Tibial nerve (tissue), 4 donors: ENCODE data around the gene SIM2. TPM values are rescaled to one million over a fixed set of nuclear protein-coding genes. Genes with fewer than 3 reads are reported as not detected.

ENCODE experiments used
- DNase-seq, 2 donors: peaks; one replicate each; pipeline ENCODE4 v3.0.0-alpha.2; 2019; ENCODE audit warnings: low spot score in 2 of 2
- H3K27ac ChIP-seq, 4 donors: fragments of 200-600 bp; sonication (generic) in 3 of 4; one replicate each; pipeline ENCODE4 v1.5.1; 2017 to 2019; ENCODE audit warnings: mild to moderate bottlenecking in 1 of 4
- H3K27me3 ChIP-seq, 2 donors: fragments of 200-600 bp; sonication (generic) in 1 of 2; one replicate each; pipeline versions ENCODE4 v1.5.1 to v1.6.0; 2017 to 2019
- H3K36me3 ChIP-seq, 3 donors: fragments of 200-600 bp; sonication (generic); one replicate each; pipeline ENCODE4 v1.5.1; 2018 to 2019
- H3K4me1 ChIP-seq, 4 donors: fragments of 200-600 bp; sonication (generic) in 3 of 4; one replicate each; pipeline ENCODE4 v1.5.1; 2017 to 2019
- H3K4me3 ChIP-seq, 4 donors: fragments of 200-600 bp; sonication (generic) in 3 of 4; one replicate each; pipeline ENCODE4 v1.5.1; 2017 to 2019; ENCODE audit warnings: mild to moderate bottlenecking in 1 of 4, moderate library complexity in 1 of 4
- H3K9me3 ChIP-seq, 4 donors: fragments of 200-600 bp; sonication (generic) in 3 of 4; one replicate each; pipeline ENCODE4 v1.5.1; 2017 to 2019
- CTCF ChIP-seq, 5 experiments: fragments of 200-600 bp in 3 of 5; fragments of 450-650 bp in 2 of 5; sonication (generic) in 3 of 5; IDR thresholded peaks; one replicate each; pipeline ENCODE4 v1.5.1; 2016 to 2019; ENCODE audit warnings: antibody characterized with exemption in 5 of 5, mild to moderate bottlenecking in 3 of 5, moderate library complexity in 2 of 5
- EP300 ChIP-seq, 2 donors: sonication (generic); formaldehyde crosslinking; IDR thresholded peaks; one replicate each; pipeline ENCODE4 v1.6.1; 2017; ENCODE audit warnings: antibody characterized with exemption in 2 of 2, mild to moderate bottlenecking in 1 of 2
- POLR2A ChIP-seq, 2 donors: fragments of 450-650 bp; IDR thresholded peaks; one replicate each; pipeline ENCODE4 v1.6.1; 2017; ENCODE audit warnings: antibody characterized with exemption in 2 of 2, mild to moderate bottlenecking in 2 of 2, moderate library complexity in 2 of 2
- WGBS, 2 donors: methylation state at CpG; one replicate each; pipeline ENCODE4 v1.1.5; 2018; 5-methylcytosine and 5-hydroxymethylcytosine counted together
- total RNA-seq, 4 donors: library from RNA; depleted of rRNA; stranded (reverse); fragments of >200 nt; gene quantifications; one replicate each; pipeline ENCODE4 v1.1.0, GENCODE V29; 2016

Gene SIM2
- total RNA-seq, 4 donors from 2014 or later = not detected

GRCh38 chr21:36732761-36733160, 33.8 kb downstream of the SIM2 start:
- DNase-seq = no peak
- Histone ChIP-seq H3K36me3 (no peaks in the 10 kb centered on the region), H3K27ac (no peak overlapping the region), H3K4me3 (no peak overlapping the region), H3K27me3 (peaks cover 0 to 29% of the 10 kb centered on the region in 2 donors), H3K4me1 (no peaks in the 10 kb centered on the region), H3K9me3 (peaks cover 0 to 11% (median 0%) of the 10 kb centered on the region in 4 donors)
- TF ChIP-seq EP300 (IDR thresholded peaks at IDR 0.05) (no peak), CTCF (IDR thresholded peaks at IDR 0.05) (no peak), POLR2A (IDR thresholded peaks at IDR 0.05) (no peak)
- WGBS, 2 donors = 85 to 86% methylated on average over 7 of the region's 7 CpGs

- H3K4me1 ChIP-seq = no peaks in the 10 kb centered on the region
- no peak for TF ChIP-seq CTCF (IDR thresholded peaks at IDR 0.05)
- TF ChIP-seq POLR2A (IDR thresholded peaks at IDR 0.05) = no peak
- no peak for TF ChIP-seq EP300 (IDR thresholded peaks at IDR 0.05)
- no peaks in the 10 kb centered on the region for H3K36me3 ChIP-seq
- no peak for DNase-seq
- 85 to 96% methylated on average over 5 to 6 of the region's 6 CpGs for WGBS, 2 donors
- no peak overlapping the region for H3K4me3 ChIP-seq
- peaks cover 0 to 29% of the 10 kb centered on the region in 2 donors for H3K27me3 ChIP-seq
- H3K9me3 ChIP-seq = peaks cover 0 to 11% (median 0%) of the 10 kb centered on the region in 4 donors
- no peak overlapping the region for H3K27ac ChIP-seq
Observed at GRCh38 chr21:36733857-36734256, 34.9 kb downstream of the SIM2 start.

GRCh38 chr21:36734367-36735200, 35.7 kb downstream of the SIM2 start:
- peaks cover 0 to 11% (median 0%) of the 10 kb centered on the region in 4 donors for H3K9me3 ChIP-seq
- H3K4me1 ChIP-seq = no peaks in the 10 kb centered on the region
- no peak for TF ChIP-seq POLR2A (IDR thresholded peaks at IDR 0.05)
- no peak for TF ChIP-seq CTCF (IDR thresholded peaks at IDR 0.05)
- TF ChIP-seq EP300 (IDR thresholded peaks at IDR 0.05) = no peak
- DNase-seq = no peak
- H3K27me3 ChIP-seq = peaks cover 0 to 27% of the 10 kb centered on the region in 2 donors
- H3K27ac ChIP-seq = no peak overlapping the region
- no peak overlapping the region for H3K4me3 ChIP-seq
- no peaks in the 10 kb centered on the region for H3K36me3 ChIP-seq
- 93 to 96% methylated on average over 8 to 9 of the region's 9 CpGs for WGBS, 2 donors

- peaks cover 0 to 11% (median 0%) of the 10 kb centered on the region in 4 donors for H3K9me3 ChIP-seq
- peaks cover 0 to 22% of the 10 kb centered on the region in 2 donors for H3K27me3 ChIP-seq
Observed at GRCh38 chr21:36735201-36735515, 36.2 kb downstream of the SIM2 start.

More at GRCh38 chr21:36735201-36735515, 36.2 kb downstream of the SIM2 start:
- whole genome bisulfite sequencing, 2 donors = 61 to 78% methylated on average over 3 of the region's 4 CpGs
- Histone ChIP-seq H3K4me3 (no peak overlapping the region), H3K36me3 (no peaks in the 10 kb centered on the region), H3K27ac (no peak overlapping the region), H3K4me1 (no peaks in the 10 kb centered on the region)
- no peak for DNase-seq
- TF ChIP-seq POLR2A (IDR thresholded peaks at IDR 0.05) (no peak), EP300 (IDR thresholded peaks at IDR 0.05) (no peak), CTCF (IDR thresholded peaks at IDR 0.05) (no peak)
